Ascending aorta (tissue), 2 donors: ENCODE data around the gene RANBP1. TPM values are rescaled to one million over a fixed set of nuclear protein-coding genes. Genes with fewer than 3 reads are reported as not detected.

Experiments
- DNase-seq, 2 donors: peaks; one replicate each; pipeline ENCODE4 v3.0.0-alpha.2; 2019; ENCODE audit warnings: low spot score in 2 of 2
- H3K27ac ChIP-seq, 2 donors: fragments of 200-600 bp; sonication (generic); one replicate each; pipeline ENCODE4 v1.5.1; 2016 to 2017; ENCODE audit warnings: mild to moderate bottlenecking in 1 of 2
- H3K27me3 ChIP-seq: fragments of 200-600 bp; sonication (generic); one replicate; pipeline ENCODE4 v1.5.1; 2017
- H3K36me3 ChIP-seq, 2 donors: fragments of 200-600 bp; sonication (generic); one replicate each; pipeline ENCODE4 v1.5.1; 2016
- H3K4me1 ChIP-seq, 2 donors: fragments of 200-600 bp; sonication (generic); one replicate each; pipeline ENCODE4 v1.5.1; 2016 to 2017; ENCODE audit warnings: mild to moderate bottlenecking in 1 of 2
- H3K4me3 ChIP-seq, 2 donors: fragments of 200-600 bp; sonication (generic); one replicate each; pipeline ENCODE4 v1.5.1; 2016 to 2017; ENCODE audit warnings: mild to moderate bottlenecking in 1 of 2
- H3K9me3 ChIP-seq, 2 donors: fragments of 200-600 bp; sonication (generic); one replicate each; pipeline ENCODE4 v1.5.1; 2016
- intact Hi-C: fragments of 100-400 bp; cut with DNase I; formaldehyde crosslinking; loops from one replicate; pipeline ENCODE4 v1.15.1; 2023
- total RNA-seq: library from RNA; depleted of rRNA; stranded (reverse); fragments of >200 nt; gene quantifications from one replicate; pipeline ENCODE4 v1.1.0, GENCODE V29; 2016
- TF ChIP-seq, protein P1 (sequence below), 3 experiments: fragments of 200-600 bp in 2 of 3; fragments of 450-650 bp in 1 of 3; sonication (generic) in 2 of 3; IDR thresholded peaks; one replicate each; pipeline ENCODE4 v1.5.1; 2016 to 2019; ENCODE audit warnings: antibody characterized with exemption in 3 of 3, mild to moderate bottlenecking in 1 of 3, moderate library complexity in 1 of 3

RANBP1 gene
- total RNA-seq, 1 donor from 2014 or later, result 302 TPM

DNA sequence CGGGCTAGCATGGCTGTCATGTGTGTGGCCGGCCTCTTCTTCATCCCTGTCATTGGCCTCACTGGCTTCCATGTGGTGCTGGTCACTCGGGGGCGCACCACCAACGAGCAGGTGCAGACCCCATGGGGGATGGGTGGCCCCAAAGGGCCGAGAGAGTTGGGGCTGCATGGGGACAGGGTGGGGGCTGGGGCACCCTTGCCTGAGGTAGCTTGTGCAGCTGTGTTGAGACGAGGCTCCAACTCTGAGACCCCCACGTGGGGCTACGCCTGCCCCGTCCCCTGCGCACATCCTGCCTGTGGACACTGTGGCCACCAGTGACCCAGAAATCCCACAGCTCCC, 24.2 kb downstream of the RANBP1 start:
- TF ChIP-seq, protein P1, sequence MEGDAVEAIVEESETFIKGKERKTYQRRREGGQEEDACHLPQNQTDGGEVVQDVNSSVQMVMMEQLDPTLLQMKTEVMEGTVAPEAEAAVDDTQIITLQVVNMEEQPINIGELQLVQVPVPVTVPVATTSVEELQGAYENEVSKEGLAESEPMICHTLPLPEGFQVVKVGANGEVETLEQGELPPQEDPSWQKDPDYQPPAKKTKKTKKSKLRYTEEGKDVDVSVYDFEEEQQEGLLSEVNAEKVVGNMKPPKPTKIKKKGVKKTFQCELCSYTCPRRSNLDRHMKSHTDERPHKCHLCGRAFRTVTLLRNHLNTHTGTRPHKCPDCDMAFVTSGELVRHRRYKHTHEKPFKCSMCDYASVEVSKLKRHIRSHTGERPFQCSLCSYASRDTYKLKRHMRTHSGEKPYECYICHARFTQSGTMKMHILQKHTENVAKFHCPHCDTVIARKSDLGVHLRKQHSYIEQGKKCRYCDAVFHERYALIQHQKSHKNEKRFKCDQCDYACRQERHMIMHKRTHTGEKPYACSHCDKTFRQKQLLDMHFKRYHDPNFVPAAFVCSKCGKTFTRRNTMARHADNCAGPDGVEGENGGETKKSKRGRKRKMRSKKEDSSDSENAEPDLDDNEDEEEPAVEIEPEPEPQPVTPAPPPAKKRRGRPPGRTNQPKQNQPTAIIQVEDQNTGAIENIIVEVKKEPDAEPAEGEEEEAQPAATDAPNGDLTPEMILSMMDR (IDR thresholded peaks at IDR 0.05), result no peak
- Histone ChIP-seq H3K9me3 (no peaks in the 10 kb centered on the region), H3K36me3 (peaks cover 18 to 38% of the 10 kb centered on the region in 2 donors), H3K4me1 (peaks cover 21 to 35% of the 10 kb centered on the region in 2 donors), H3K27ac (no peak overlapping the region), H3K4me3 (no peak overlapping the region), H3K27me3 (no peaks in the 10 kb centered on the region)
- intact Hi-C loops, result no loop called here
- no peak for DNase-seq

DNA sequence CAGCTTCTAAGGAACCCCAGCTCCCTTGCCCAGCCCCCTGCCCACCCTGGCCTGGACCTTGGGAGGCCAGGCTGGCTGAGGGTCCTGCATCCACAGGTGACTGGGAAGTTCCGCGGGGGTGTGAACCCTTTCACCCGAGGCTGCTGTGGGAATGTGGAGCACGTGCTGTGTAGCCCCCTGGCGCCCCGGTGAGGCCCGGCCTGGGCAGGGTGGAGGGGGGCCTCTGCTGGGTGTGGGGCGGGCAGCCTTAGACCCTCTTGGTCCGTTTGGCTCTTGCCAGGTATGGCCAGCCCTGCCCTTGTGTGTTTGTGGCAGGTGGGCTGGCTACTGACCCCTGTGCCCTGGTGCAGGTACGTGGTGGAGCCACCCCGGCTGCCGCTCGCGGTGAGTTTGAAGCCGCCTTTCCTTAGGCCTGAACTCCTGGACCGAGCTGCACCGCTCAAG, 24.6 kb downstream of the RANBP1 start:
- no peaks in the 10 kb centered on the region for H3K9me3 ChIP-seq
- TF ChIP-seq, protein P1 (IDR thresholded peaks at IDR 0.05), result no peak
- peaks cover 23 to 43% of the 10 kb centered on the region in 2 donors for H3K36me3 ChIP-seq
- H3K4me3 ChIP-seq, result no peak overlapping the region
- H3K27me3 ChIP-seq, result no peaks in the 10 kb centered on the region
- no peak overlapping the region for H3K27ac ChIP-seq
- intact Hi-C loops, result no loop called here
- DNase-seq, result no peak
- H3K4me1 ChIP-seq, result peaks cover 18 to 30% of the 10 kb centered on the region in 2 donors

DNA sequence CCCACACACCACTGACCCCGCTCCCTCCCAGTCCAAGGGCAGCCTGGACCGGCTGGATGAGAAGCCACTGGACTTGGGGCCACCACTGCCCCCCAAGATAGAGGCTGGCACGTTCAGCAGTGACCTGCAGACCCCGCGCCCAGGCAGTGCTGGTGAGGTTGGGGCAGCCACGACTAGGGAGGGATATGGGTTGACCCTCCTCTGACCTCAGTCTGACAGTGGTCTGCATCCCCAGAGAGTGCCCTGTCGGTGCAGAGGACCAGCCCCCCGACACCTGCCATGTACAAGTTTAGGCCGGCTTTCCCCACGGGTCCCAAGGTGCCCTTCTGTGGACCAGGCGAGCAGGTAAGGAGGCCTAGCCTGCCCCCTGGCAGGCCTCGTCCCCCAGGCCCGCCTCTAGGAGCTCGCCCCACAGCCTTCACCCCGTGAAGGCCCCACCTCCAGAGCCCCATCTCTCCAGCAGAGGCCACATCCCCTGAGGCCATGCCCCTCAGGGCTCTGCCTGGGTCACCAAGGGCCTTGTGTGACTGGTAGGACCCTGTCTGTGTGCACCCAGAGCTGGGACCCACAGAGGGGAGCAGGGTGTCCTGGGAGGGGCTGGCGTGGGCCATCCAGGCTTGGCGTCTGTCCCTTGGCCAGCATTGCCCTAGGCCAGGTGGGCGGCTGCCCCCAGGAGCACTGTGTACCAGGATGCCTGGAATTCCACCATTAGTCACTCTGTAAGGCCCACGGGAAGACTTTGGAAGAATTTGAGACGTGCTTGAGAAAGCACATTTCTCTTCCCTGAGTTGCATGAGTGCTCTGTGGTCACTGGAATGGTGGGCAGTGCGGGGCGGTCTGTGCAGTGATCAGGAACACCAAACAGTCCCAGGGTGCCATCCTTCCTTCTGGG, 25.5 kb downstream of the RANBP1 start:
- no peak for DNase-seq
- Histone ChIP-seq H3K4me1 (peaks cover 14 to 22% of the 10 kb centered on the region in 2 donors), H3K27me3 (no peaks in the 10 kb centered on the region), H3K36me3 (peaks cover 24 to 43% of the 10 kb centered on the region in 2 donors), H3K4me3 (no peak overlapping the region), H3K9me3 (no peaks in the 10 kb centered on the region), H3K27ac (no peak overlapping the region)
- intact Hi-C loops, result no loop called here
- TF ChIP-seq, protein P1 (IDR thresholded peaks at IDR 0.05), result no peak

DNA sequence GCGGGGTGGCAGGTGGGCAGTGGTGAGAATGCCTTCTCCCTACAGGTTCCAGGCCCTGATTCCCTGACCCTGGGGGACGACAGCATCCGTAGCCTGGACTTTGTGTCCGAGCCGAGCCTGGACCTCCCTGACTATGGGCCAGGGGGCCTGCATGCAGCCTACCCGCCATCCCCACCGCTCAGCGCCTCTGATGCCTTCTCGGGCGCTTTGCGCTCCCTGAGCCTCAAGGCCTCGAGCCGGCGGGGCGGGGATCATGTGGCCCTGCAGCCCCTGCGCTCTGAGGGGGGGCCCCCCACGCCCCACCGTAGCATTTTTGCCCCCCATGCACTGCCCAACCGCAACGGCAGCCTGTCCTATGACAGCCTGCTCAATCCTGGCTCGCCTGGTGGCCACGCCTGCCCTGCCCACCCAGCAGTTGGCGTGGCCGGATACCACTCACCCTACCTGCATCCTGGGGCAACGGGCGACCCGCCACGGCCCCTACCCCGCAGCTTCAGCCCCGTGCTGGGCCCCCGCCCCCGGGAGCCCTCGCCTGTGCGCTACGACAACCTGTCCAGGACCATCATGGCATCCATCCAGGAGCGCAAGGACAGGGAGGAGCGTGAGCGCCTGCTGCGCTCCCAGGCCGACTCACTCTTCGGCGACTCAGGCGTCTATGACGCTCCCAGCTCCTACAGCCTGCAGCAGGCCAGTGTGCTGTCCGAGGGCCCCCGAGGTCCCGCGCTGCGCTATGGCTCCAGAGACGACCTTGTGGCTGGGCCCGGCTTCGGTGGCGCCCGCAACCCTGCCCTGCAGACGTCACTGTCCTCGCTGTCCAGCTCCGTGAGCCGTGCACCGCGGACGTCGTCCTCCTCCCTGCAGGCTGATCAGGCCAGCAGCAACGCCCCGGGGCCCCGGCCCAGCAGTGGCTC, 27.1 kb downstream of the RANBP1 start:
- intact Hi-C loops, result no loop called here
- Histone ChIP-seq H3K9me3 (no peaks in the 10 kb centered on the region), H3K27ac (no peak overlapping the region), H3K36me3 (peaks cover 24 to 43% of the 10 kb centered on the region in 2 donors), H3K27me3 (no peaks in the 10 kb centered on the region), H3K4me3 (no peak overlapping the region), H3K4me1 (peaks cover 3 to 7% of the 10 kb centered on the region in 2 donors)
- no peak for DNase-seq
- TF ChIP-seq, protein P1 (IDR thresholded peaks at IDR 0.05), result no peak

DNA sequence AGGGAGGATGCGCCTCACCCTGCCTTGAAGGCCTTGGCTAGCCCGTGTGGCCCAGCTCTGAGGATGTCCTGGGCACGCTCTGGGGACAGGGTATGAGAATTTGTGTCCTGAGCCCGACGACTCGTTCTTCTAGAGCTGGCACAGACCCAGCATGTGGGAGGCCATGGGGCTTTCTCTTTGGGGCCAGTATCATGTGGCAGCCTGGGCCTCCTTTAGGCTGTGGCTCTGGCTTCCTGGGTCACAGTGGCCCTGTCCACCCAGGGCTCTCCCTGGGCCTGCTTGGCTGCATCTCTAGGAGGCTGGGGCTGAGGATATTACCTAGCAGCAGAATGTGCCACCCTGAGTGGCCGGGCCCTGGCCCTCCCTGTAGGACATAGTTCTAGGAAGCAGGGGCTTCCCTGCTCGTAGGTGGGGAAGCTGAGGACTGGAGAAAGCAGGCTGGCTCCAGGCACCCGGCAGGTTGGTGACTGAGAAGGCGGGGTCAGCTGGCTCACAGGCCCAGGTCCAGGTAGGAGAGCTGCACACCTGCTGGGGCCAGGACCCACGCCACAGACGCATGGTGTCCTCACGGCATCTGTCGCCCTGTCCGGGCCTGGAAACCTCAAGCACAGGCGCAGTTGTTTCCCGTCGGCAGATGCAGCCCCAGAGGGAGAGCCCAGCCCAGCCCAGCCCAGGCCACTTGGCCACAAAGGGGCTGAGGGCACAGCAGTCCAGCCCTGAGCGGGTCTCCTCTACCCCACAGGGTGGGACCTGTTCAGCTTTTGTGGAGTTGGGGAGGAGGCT, 28.2 kb downstream of the RANBP1 start:
- Histone ChIP-seq H3K4me1 (no peaks in the 10 kb centered on the region), H3K4me3 (no peak overlapping the region), H3K27ac (no peak overlapping the region), H3K27me3 (no peaks in the 10 kb centered on the region), H3K36me3 (peaks cover 24 to 43% of the 10 kb centered on the region in 2 donors), H3K9me3 (no peaks in the 10 kb centered on the region)
- TF ChIP-seq, protein P1 (IDR thresholded peaks at IDR 0.05), result no peak
- DNase-seq, result no peak
- intact Hi-C loops, result no loop called here
